ENCODE results near the gene PTPN11. TPM values are rescaled to one million over a fixed set of nuclear protein-coding genes. Genes with fewer than 3 reads are reported as not detected.

Gene PTPN11
- total RNA-seq, 1 experiment from 2014 or later = 121 TPM

GRCh38 chr12:112514456-112514855, 95.7 kb downstream of the PTPN11 start:
- no TSS peak for BruUV-seq (replicated peaks)

GRCh38 chr12:112514926-112515642, 96.3 kb downstream of the PTPN11 start:
- no TSS peak for BruUV-seq (replicated peaks)
- H3K79me2 ChIP-seq (ENCODE audit: low read length) = no peaks in the 10 kb centered on the region
- no peaks in the 10 kb centered on the region for H3F3A ChIP-seq (ENCODE audit: low read length, unreplicated experiment)
- no peak for DNase-seq
- no peaks in the 10 kb centered on the region for H4K20me1 ChIP-seq (ENCODE audit: low read length)
- no peak overlapping the region for H3K4me3 ChIP-seq (ENCODE audit: low read length)
- H3K9ac ChIP-seq (ENCODE audit: low read length) = no peak overlapping the region
- H3K27me3 ChIP-seq (ENCODE audit: low read length) = no peaks in the 10 kb centered on the region
- no peak overlapping the region for H2AFZ ChIP-seq (ENCODE audit: low read length)
- no peaks in the 10 kb centered on the region for H3K36me3 ChIP-seq (ENCODE audit: low read depth, low read length)
- ChIA-PET CTCF (no interaction called here), POLR2A (ENCODE audit: unreplicated experiment) (no interaction called here)
- TF ChIP-seq, protein P1, sequence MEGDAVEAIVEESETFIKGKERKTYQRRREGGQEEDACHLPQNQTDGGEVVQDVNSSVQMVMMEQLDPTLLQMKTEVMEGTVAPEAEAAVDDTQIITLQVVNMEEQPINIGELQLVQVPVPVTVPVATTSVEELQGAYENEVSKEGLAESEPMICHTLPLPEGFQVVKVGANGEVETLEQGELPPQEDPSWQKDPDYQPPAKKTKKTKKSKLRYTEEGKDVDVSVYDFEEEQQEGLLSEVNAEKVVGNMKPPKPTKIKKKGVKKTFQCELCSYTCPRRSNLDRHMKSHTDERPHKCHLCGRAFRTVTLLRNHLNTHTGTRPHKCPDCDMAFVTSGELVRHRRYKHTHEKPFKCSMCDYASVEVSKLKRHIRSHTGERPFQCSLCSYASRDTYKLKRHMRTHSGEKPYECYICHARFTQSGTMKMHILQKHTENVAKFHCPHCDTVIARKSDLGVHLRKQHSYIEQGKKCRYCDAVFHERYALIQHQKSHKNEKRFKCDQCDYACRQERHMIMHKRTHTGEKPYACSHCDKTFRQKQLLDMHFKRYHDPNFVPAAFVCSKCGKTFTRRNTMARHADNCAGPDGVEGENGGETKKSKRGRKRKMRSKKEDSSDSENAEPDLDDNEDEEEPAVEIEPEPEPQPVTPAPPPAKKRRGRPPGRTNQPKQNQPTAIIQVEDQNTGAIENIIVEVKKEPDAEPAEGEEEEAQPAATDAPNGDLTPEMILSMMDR (conservative IDR thresholded peaks at IDR 0.05; ENCODE audit: low read depth, low read length) = no peak
- TF ChIP-seq EZH2 (IDR thresholded peaks at IDR 0.05; ENCODE audit: low read length, unreplicated experiment) (no peak), EZH2phosphoT487 (IDR thresholded peaks at IDR 0.05; ENCODE audit: borderline replicate concordance, low read length) (no peak)
- ATAC-seq = no peak; the same call in 1 of the 2 replicates
- H3K9me2 ChIP-seq (replicated peaks; ENCODE audit: low read length) = no peaks in the 10 kb centered on the region
- H3K9me3 ChIP-seq (ENCODE audit: low read length) = no peaks in the 10 kb centered on the region
- no peak overlapping the region for H3K27ac ChIP-seq (ENCODE audit: low read length)
- intact Hi-C loops (cut with micrococcal nuclease) = no loop called here
- no peak overlapping the region for H3K4me2 ChIP-seq (ENCODE audit: low read length)
- no peaks in the 10 kb centered on the region for H3K4me1 ChIP-seq (ENCODE audit: insufficient read depth, low read length)

More at GRCh38 chr12:112514456-112514855, 95.7 kb downstream of the PTPN11 start:
- CTCF ChIA-PET = no interaction called here
- Histone ChIP-seq H3F3A (ENCODE audit: low read length, unreplicated experiment) (no peaks in the 10 kb centered on the region), H3K27me3 (ENCODE audit: low read length) (no peaks in the 10 kb centered on the region), H2AFZ (ENCODE audit: low read length) (no peak overlapping the region), H3K79me2 (ENCODE audit: low read length) (no peaks in the 10 kb centered on the region), H3K27ac (ENCODE audit: low read length) (no peak overlapping the region), H4K20me1 (ENCODE audit: low read length) (no peaks in the 10 kb centered on the region), H3K4me1 (ENCODE audit: insufficient read depth, low read length) (no peaks in the 10 kb centered on the region), H3K9me2 (replicated peaks; ENCODE audit: low read length) (no peaks in the 10 kb centered on the region), H3K9me3 (ENCODE audit: low read length) (no peaks in the 10 kb centered on the region), H3K9ac (ENCODE audit: low read length) (no peak overlapping the region), H3K4me2 (ENCODE audit: low read length) (no peak overlapping the region), H3K4me3 (ENCODE audit: low read length) (no peak overlapping the region), H3K36me3 (ENCODE audit: low read depth, low read length) (no peaks in the 10 kb centered on the region)
- TF ChIP-seq EZH2phosphoT487 (IDR thresholded peaks at IDR 0.05; ENCODE audit: borderline replicate concordance, low read length) (no peak), EZH2 (IDR thresholded peaks at IDR 0.05; ENCODE audit: low read length, unreplicated experiment) (no peak)
- TF ChIP-seq, protein P1 (conservative IDR thresholded peaks at IDR 0.05; ENCODE audit: low read depth, low read length) = no peak
- intact Hi-C loops (cut with micrococcal nuclease) = no loop called here
- no peak for DNase-seq
- POLR2A ChIA-PET (ENCODE audit: unreplicated experiment) = no interaction called here
- no peak for ATAC-seq

GRCh38 chr12:112515868-112516267, 97.1 kb downstream of the PTPN11 start:
- H2AFZ ChIP-seq (ENCODE audit: low read length) = no peak overlapping the region
- no peaks in the 10 kb centered on the region for H3F3A ChIP-seq (ENCODE audit: low read length, unreplicated experiment)
- no peaks in the 10 kb centered on the region for H3K36me3 ChIP-seq (ENCODE audit: low read depth, low read length)
- TF ChIP-seq EZH2 (IDR thresholded peaks at IDR 0.05; ENCODE audit: low read length, unreplicated experiment) = no peak
- TF ChIP-seq, protein P1 (conservative IDR thresholded peaks at IDR 0.05; ENCODE audit: low read depth, low read length) = no peak
- no peak for TF ChIP-seq EZH2phosphoT487 (IDR thresholded peaks at IDR 0.05; ENCODE audit: borderline replicate concordance, low read length)
- no peak for ATAC-seq
- no peak overlapping the region for H3K9ac ChIP-seq (ENCODE audit: low read length)
- CTCF ChIA-PET = no interaction called here
- BruUV-seq (replicated peaks) = no TSS peak
- no peaks in the 10 kb centered on the region for H3K4me1 ChIP-seq (ENCODE audit: insufficient read depth, low read length)
- H3K27me3 ChIP-seq (ENCODE audit: low read length) = no peaks in the 10 kb centered on the region
- no peak overlapping the region for H3K4me2 ChIP-seq (ENCODE audit: low read length)
- no peak overlapping the region for H3K4me3 ChIP-seq (ENCODE audit: low read length)
- no peaks in the 10 kb centered on the region for H3K9me3 ChIP-seq (ENCODE audit: low read length)
- intact Hi-C loops (cut with micrococcal nuclease) = no loop called here
- no peak overlapping the region for H3K27ac ChIP-seq (ENCODE audit: low read length)
- POLR2A ChIA-PET (ENCODE audit: unreplicated experiment) = no interaction called here
- H3K9me2 ChIP-seq (replicated peaks; ENCODE audit: low read length) = no peaks in the 10 kb centered on the region
- no peaks in the 10 kb centered on the region for H3K79me2 ChIP-seq (ENCODE audit: low read length)
- no peak for DNase-seq
- H4K20me1 ChIP-seq (ENCODE audit: low read length) = no peaks in the 10 kb centered on the region

Measured in PC-3 (cell line).